Measurements from ENCODE around the gene HIVEP1.

HIVEP1 gene

GRCh38 chr6:12047792-12048432 is 35.8 kb downstream of the HIVEP1 start:
- in situ Hi-C loops (cut with MboI; ENCODE audit: low sequenced_read_pairs) = no loop called here

GRCh38 chr6:12048609-12049008 is 36.5 kb downstream of the HIVEP1 start:
- in situ Hi-C loops (cut with MboI; ENCODE audit: low sequenced_read_pairs) = no loop called here

DNA sequence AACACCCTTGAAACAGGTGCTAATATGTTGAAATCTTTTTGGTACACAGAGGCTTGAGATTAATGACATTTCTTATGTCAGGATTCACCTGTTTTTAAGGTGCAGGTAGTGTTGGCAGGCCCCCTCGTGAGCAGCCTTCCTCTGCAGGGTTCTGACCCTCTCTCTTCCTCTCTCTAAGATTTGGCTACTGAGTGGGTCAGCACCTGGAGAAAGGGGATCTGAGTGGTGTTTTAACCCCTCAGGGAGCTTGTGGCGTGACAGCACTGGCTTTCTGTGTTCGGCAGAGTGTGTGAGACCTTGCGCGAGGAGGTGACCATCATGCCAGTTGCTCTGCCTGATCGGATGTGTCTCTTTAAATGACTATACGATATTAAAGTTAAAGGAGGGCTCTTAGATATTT is 37.1 kb downstream of the HIVEP1 start:
- in situ Hi-C loops (cut with MboI; ENCODE audit: low sequenced_read_pairs) = no loop called here

- in situ Hi-C loops (cut with MboI; ENCODE audit: low sequenced_read_pairs) = no loop called here
Measured at GRCh38 chr6:12051861-12052368, 39.8 kb downstream of the HIVEP1 start.

GRCh38 chr6:12058172-12058961 is 46.3 kb downstream of the HIVEP1 start:
- in situ Hi-C loops (cut with MboI; ENCODE audit: low sequenced_read_pairs) = no loop called here

DNA sequence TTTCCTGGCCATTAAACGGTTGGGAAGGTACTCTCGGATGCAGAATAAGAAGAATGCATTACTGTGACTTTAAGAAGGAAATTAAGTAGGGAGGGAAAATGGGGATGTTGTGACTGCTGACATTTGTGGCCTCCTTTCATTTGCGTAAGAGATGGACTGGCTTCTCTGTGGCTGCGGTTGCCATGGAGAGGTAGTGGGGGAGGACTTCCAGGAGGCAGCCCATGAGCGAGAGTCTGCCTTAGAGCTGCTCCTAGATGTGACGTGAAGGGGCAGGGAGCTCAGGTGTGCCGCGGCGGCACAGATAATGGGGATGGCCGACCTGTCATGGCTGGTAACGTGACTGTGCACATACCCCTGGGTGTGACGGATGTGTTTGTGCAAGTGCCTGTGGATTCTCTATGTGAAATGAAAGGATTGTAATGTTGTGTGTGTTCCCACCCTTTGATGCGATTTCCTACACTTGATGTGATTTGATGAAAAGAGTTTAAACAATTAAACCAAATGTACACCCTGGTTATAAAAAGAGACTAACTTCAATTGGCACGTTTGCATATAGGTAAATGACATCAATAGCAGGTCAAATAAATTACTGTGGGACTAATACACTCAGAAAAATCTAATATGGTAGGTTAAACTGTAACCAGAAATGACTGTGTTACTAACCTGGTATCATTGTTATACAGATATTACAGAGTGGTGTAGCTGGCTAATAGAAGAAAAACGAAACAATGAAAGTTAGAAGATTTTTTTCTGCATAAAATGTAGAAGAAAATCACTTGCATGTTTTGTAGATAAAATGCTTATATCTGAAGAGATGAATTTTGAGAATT is 48.9 kb downstream of the HIVEP1 start:
- in situ Hi-C loops (cut with MboI; ENCODE audit: low sequenced_read_pairs) = no loop called here

- in situ Hi-C loops (cut with MboI; ENCODE audit: low sequenced_read_pairs) = no loop called here
Measured at GRCh38 chr6:12062605-12063004, 50.5 kb downstream of the HIVEP1 start.

GRCh38 chr6:12064131-12064530 is 52.0 kb downstream of the HIVEP1 start:
- in situ Hi-C loops (cut with MboI; ENCODE audit: low sequenced_read_pairs) = no loop called here

DNA sequence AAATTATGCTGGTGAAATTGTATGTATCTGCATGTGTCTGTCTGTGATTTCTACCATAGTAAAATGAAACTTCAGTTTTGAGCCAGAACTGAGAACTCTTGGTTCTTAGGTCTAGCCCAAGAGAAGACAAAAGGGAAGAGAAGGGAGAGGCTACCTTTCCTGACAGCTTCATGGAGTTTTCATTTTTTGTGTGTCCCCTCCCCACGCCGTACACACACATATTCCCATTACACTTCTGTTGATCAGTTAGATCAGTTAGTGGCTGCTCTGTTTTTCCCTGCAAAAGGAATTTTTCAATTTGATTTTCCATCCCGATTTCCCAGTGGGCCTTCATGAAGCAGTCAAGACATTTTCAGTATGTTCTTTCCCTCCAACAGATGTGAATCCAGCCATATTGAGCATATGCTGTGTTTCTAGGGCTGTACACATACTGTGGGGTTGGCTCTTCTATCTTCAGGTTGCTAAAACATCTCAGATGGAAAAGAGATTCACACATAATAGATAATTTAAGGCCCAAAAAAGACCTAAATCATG is 52.5 kb downstream of the HIVEP1 start:
- in situ Hi-C loops (cut with MboI; ENCODE audit: low sequenced_read_pairs) = no loop called here

- in situ Hi-C loops (cut with MboI; ENCODE audit: low sequenced_read_pairs) = no loop called here
Measured at GRCh38 chr6:12065321-12066140, 53.4 kb downstream of the HIVEP1 start.

- in situ Hi-C loops (cut with MboI; ENCODE audit: low sequenced_read_pairs) = no loop called here
Measured at GRCh38 chr6:12066297-12066696, 54.2 kb downstream of the HIVEP1 start.

DNA sequence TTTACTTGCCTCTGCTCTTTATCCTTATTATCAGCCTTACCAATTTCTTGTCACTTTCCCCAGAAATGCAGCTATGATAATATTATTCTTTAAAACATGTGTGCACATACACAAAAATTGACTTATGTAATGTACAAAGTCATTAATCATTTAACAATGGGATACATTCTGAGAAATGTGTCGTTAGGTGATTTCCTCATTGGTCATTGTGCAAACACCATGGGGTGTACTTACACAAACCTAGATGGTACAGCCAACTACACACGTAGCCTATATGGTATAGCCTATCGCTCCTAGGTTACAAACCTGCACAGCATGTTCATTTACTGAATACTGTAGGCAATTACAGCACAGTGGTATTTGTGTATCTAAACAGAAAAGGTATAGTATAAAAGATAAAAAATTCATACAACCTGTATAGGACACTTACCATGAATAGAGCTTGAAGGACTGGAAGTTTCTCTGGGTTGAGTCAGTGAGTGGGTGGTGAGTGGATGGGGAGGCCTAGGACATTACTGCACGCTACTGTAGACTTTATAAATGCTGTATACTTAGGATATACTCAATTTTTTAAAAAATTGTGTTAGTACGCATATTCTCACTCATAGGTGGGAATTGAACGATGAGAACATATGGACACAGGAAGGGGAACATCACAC is 56.9 kb downstream of the HIVEP1 start:
- in situ Hi-C loops (cut with MboI; ENCODE audit: low sequenced_read_pairs) = no loop called here

DNA sequence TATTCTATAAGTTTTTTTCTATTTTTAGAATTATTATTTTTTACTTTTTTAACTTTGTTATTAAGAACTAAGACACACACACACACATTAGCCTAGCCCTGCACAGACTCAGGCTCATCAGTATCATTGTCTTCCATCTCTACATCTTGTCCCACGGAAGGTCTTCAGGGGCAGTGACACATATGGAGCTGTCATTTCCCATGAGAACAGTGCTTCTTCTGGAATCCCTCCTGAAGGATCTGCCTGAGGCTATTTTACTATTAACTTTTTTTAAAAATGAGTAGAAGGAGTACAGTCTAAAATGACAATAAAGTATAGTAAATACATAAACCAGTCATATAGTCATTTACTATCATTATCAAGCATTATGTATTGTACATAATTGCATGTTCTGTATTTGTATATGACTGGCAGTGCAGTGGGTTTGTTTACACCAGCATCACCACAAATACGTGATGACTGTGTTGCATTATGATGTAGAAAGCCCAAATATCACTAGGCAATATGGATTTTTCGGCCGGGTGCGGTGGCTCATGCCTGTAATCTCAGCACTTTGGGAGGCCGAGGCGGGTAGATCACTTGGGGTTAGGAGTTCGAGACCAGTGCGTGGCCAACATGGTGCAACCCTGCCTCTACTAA is 57.9 kb downstream of the HIVEP1 start:
- in situ Hi-C loops (cut with MboI; ENCODE audit: low sequenced_read_pairs) = no loop called here

- in situ Hi-C loops (cut with MboI; ENCODE audit: low sequenced_read_pairs) = no loop called here
Measured at GRCh38 chr6:12071064-12071615, 59.0 kb downstream of the HIVEP1 start.

- in situ Hi-C loops (cut with MboI; ENCODE audit: low sequenced_read_pairs) = no loop called here
Measured at GRCh38 chr6:12075067-12075563, 63.0 kb downstream of the HIVEP1 start.

DNA sequence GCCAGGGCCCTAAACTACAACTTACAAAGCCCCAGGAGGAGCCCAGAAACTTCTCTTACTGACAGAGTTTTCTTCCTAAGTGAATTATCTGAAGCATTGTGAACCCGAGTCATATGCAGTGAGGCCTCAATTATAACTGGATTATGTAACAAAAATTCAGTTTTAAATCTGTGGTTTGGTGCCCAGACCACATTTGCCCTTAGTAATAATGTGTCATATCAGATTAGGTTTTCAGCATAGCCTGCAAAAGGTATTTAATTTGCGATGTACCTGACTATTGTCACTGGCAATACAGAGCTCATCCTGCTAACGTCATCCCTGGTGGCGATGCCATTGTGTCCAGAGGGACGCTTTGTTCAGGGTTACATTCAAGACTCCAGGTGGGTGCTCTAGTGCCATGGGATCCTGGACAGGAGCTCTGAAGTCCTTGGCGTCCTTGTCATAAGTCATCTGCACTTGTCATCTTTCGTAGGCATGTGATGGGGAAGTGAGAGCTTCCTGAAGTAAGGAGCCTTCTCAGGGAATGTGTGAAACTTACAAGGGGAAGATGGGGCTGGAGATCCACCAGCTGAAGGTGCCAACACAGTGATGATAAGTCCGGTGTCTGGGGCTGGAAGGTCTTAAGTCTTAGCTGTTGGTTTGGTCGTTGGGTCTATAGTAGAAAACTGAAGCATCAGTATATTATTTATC is 65.1 kb downstream of the HIVEP1 start:
- in situ Hi-C loops (cut with MboI; ENCODE audit: low sequenced_read_pairs) = no loop called here

- in situ Hi-C loops (cut with MboI; ENCODE audit: low sequenced_read_pairs) = no loop called here
Measured at GRCh38 chr6:12078014-12078413, 65.9 kb downstream of the HIVEP1 start.

GRCh38 chr6:12081771-12082170 is 69.7 kb downstream of the HIVEP1 start:
- in situ Hi-C loops (cut with MboI; ENCODE audit: low sequenced_read_pairs) = no loop called here
